Left renal cortex interstitium (tissue), 4 donors: Measurements from ENCODE around the gene XIRP2. TPM values are rescaled to one million over a fixed set of nuclear protein-coding genes. Genes with fewer than 3 reads are reported as not detected.

Experiments used
- DNase-seq, 4 donors: peaks; one replicate each; pipeline ENCODE4 v3.0.0-alpha.2; 2013; ENCODE audit warnings: low read depth in 4 of 4, low spot score in 2 of 4, missing footprints in 1 of 4
- polyA plus RNA-seq, 4 donors: library from polyadenylated mRNA; unstranded; fragments of 120-200 nt; gene quantifications; one replicate each; pipeline ENCODE4 v1.2.1, GENCODE V29; 2013; ENCODE audit not compliant: insufficient read length in 4 of 4

The XIRP2 gene
- polyA plus RNA-seq, 4 donors, result 0.06 to 0.11 (median 0.09) TPM

DNA sequence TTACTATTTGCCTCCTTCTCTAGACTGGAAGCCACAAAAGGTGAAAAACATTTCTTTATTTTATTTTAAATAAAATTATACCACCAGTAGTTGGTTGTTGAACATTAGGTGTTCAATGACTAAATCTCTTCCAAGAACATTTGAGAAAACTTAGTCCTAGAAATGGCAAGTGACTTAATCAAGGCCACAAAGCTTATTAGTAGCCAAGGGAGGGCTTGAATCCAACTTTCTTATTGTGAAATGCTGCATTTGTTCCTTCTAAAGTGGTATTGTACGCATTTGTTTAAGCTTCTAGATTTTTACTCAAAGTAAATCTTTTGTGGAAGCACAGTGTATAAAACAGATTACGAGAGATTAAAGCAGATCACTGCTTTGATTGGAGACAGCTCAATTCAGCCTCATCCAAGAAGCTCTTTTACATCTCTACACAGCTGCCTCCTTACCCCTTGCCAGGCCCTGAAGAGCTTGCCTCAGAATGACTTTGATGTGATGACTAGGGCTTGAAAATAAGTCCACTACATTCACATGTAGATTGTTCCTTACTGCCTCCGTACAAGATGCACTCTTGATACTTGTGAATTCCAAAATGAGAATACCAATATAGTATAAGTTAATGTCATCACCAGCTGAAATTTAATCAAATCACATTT is 244.8 kb downstream of the XIRP2 start:
- DNase-seq, result no peak

DNA sequence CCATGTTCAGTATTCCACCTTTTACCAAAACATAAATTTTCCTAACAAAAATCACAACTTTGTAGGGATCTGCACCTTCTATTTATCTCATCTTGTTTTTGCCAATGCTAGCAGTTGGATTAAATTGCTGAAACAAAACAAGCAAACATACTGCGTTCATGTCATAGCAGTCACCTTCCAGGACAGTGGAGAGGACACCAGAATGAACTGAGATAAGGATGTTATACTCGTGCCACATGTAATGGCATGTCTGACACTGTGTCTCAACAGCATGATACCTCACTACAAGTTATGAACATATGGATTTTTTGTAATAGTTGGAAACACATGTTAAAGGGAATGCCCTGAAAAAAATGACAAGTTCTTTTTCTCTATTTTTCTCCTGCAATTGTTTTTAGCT is 245.3 kb downstream of the XIRP2 start:
- no peak for DNase-seq

- no peak for DNase-seq
Observed at GRCh38 chr2:167134381-167135072, 246.2 kb downstream of the XIRP2 start.

- no peak for DNase-seq
Observed at GRCh38 chr2:167135706-167136105, 247.4 kb downstream of the XIRP2 start.

DNA sequence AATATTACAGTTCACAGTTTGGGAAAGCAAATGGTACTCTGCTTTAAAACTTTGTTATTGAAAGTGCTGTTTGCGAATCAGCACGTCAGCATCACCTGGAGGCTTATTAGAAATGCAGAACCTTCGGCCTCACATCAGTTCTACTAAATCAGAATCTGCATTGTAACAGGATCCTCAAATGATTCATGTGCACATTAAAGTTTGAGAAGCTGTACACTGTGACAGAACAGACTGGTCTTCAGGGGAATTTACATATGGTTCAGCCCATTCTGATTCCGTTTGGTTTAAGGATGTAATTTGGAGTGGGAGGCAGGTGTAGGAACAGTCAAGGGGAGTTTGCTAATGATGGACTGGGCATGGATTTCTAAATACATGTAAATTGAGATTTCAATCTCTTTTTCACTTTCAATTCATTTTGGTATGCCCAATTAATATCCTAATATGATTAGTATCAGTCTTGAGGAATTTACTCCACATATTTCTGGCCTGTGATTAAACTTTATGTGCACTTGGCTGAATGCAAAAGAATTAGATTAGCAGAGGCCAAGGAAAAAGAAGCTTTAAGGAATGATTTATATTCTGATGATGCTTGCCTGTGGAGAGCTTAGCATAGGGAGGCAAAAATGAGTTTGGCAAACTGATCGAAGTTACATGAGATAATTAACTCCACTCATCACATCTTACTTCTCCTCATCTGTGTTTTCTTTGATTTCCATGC is 248.8 kb downstream of the XIRP2 start:
- no peak for DNase-seq

GRCh38 chr2:167140330-167140729 is 252.1 kb downstream of the XIRP2 start:
- no peak for DNase-seq

DNA sequence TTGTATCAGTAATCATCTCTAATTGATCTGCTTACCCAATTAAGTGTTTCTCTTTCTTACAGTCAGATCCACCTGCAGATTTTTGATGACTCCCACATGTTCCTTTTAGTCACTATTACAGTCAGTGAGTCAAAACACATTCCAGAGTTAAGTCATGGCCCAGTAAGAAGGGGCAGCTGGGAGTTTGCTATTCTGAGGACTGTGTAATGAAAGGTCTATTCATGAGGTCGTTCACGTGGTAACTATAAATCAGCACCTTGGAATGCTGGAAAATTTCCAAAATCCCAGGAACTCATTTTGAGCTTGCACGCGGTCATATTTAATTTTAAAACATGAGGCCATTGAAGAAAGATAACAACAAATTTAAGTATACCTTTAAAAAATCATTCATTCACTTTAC is 252.5 kb downstream of the XIRP2 start:
- peak in 3 of 4 donors; percentile 21 to 62 (median 50) for DNase-seq

- DNase-seq, result no peak
Observed at GRCh38 chr2:167142554-167142953, 254.3 kb downstream of the XIRP2 start.

DNA sequence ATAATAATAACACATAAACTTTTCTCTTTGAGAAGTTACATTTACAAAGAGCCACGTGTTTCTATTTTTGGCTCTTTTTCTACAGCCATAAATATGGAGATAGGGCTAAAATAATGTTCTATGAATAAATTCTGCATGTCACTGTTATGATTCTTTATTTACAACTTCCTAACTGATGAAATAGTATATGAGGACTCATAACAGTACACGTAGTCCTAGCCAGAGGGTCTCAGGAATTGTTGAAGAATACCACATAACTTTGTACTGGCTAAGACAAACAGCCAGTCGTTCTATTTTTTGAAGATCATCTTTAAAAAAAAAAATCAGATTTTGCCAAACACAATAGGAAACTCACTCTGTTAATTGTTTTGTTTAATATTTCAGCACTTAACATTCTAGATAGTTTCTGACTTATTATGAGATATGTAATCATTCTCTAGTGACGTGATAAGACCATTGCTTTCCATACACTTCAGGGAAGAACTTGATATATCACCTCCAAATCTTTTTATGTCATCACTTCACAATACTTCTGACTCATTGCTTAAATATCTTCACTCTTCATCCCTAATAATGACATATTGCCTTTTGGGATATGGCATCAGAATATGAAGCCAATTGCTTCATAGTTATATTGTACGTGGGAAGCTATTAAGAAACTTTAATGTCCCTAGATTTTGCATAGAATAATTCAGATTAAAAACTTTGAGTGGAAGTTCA is 256.1 kb downstream of the XIRP2 start:
- DNase-seq, result no peak

DNA sequence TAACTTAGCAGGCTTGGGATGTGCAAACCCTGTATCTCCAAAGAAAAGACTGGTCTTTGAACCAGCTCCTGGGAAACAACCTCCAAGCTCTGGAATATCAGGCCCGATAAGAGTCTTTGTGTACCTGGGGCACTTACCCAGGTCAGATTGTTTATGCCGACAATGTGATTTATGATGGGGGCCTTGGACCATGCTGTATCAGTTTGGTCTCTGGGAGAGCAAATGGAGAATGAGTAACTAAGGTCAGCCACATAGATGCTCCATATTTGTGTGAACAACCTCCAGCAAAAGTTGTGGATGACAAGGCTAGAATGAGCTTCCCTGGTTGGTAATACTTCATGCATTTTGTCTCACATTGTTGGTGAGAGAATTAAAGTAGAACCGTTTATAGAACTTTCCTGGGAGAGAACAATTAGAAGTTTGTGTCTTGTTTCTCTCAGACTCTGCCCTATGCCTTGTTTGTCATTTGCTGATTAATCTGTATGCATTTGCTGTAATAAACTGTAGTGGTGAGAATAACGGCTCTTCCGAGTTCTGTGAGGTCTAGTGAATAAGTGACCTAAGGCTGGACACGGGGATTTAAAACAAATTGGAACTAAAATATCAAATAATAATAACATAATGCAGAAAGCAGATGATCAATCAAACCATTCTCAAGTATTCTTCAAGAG is 259.1 kb downstream of the XIRP2 start:
- DNase-seq, result no peak

DNA sequence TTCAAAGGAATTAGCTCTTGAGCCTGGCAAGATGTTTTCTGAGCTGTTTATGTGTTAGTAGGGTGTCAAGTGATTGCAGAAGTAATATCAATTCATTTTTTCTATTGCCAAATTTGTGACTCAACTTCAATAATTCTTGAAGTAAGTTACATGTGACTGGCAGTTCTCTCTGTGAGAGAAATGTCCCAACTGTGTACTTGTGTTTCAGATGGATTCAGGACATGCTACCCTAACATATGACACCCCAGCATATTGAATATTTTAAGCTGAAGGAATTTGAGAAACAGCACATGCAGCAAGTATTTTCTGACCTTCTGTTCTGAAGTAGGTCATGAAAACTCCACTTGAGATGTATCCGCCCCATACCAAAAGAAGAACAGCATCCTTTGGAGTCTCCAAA is 263.6 kb downstream of the XIRP2 start:
- DNase-seq, result no peak

GRCh38 chr2:167157523-167157922 is 269.2 kb downstream of the XIRP2 start:
- DNase-seq, result no peak

- DNase-seq, result no peak
Observed at GRCh38 chr2:167177196-167177595, 288.9 kb downstream of the XIRP2 start.

DNA sequence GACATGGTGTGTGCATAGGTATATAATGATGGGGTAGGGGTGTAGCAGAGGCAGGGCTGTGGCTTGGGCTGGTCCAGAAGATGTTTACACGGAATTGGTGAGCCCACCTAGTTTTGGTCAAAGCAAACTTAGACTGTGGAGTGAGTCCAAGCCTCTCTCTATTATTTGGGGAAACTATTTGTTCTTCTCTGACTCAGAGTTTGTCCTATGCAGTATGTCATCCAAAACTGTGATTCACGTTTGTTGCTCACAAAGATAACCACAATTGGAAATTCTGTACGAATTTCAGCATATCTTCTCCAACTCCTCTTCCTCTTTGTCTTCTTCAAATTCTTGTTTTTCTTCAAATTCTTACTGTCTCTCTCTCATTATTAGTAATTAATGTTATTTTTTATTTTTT is 292.9 kb downstream of the XIRP2 start:
- DNase-seq, result no peak

- DNase-seq, result no peak
Observed at GRCh38 chr2:167181688-167182087, 293.4 kb downstream of the XIRP2 start.

GRCh38 chr2:167182403-167182802 is 294.1 kb downstream of the XIRP2 start:
- no peak for DNase-seq

- no peak for DNase-seq
Observed at GRCh38 chr2:167183931-167184330, 295.7 kb downstream of the XIRP2 start.

DNA sequence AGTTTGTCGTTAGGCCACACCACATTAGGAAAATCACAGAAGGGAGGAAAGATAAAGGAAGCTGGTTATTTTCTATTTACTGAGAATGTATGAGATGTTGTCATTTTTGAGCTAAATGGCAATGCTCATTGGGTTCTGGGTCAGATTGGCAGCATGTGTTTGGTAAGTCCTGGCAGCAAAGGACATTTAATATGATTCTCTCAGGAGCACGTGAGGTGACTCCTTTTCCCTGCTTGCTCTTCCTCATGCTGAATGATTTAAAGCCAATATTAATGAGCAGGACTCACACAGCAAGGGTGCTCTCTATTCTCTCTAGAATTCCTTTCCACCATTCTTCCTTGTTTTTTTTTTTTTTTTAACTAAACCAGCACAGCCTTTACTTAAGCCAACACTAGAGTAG is 298.2 kb downstream of the XIRP2 start:
- DNase-seq, result no peak

DNA sequence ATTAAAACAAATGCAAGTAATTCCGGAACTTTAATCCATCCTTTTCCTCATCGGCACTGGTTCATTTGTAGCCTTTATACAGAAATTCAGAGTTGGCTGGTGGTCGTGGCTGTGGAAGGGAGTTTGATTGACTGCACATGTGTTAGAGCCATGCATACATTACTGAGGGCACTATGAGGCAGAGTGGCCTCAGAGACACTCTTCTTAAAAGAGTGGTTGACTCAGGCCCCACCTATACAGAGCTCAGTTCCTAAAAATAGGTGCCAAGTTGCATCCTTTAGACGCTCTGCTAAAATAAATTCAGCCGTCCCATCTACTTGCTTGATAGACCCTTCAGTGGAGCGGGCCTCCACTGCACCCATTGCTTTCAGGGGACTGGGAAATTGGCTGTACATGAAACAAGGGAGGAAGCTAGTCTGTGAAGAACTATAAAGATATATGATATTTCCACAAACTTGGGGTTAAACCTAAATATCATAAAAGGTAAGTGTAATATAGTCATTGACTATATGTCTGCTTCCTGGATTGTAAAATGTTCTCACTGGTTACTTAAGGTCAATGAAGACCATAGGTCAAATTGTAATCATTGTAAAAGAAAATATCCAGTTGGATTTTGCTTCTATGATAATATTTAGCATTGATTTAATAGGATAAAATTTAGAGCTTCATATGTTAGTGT is 298.9 kb downstream of the XIRP2 start:
- no peak for DNase-seq
